A673 (cell line): Measurements from ENCODE around the gene KHDRBS1. TPM values are rescaled to one million over a fixed set of nuclear protein-coding genes. Genes with fewer than 3 reads are reported as not detected.
"Not testable (repeated sequence)": the region's sequence is repeated elsewhere in the genome, so short reads cannot be mapped to it uniquely, and the experiment has no call there.

Experiments used
- BruUV-seq: library from RNA; stranded (reverse); fragments of 400-500 nt; replicated peaks from 2 replicates; lab custom pipeline; 2021; lab: Mats Ljungman, UMichigan
- CTCF ChIA-PET: fragments of 300-600 bp; sonication (Branson Sonifier 250); formaldehyde crosslinking; loops from one replicate; lab custom pipeline; 2022; ENCODE audit warnings: antibody characterized with exemption; lab: Charles Lee
- POLR2A ChIA-PET: fragments of 300-600 bp; sonication (Branson Sonifier 250); formaldehyde crosslinking; loops from one replicate; lab custom pipeline; 2022; ENCODE audit warnings: antibody characterized with exemption; ENCODE audit not compliant: low non-redundant PET; lab: Charles Lee
- DNase-seq: peaks from one replicate; pipeline ENCODE4 v3.0.0-alpha.2; 2015; ENCODE audit warnings: low spot score
- H3K27ac ChIP-seq: fragments of 200-600 bp; sonication (generic); 2 replicates; pipeline ENCODE4 v1.5.1; 2016; ENCODE audit warnings: mixed run types, low read depth, mild to moderate bottlenecking, mixed read lengths, antibody characterized with exemption, low read length; ENCODE audit not compliant: poor library complexity, severe bottlenecking
- H3K27me3 ChIP-seq: fragments of 200-600 bp; sonication (generic); replicated peaks from 2 replicates; pipeline ENCODE4 v1.6.1; 2017; ENCODE audit warnings: mixed run types, low read depth, mild to moderate bottlenecking, mixed read lengths, antibody characterized with exemption, low read length; ENCODE audit not compliant: insufficient read depth, poor library complexity
- H3K36me3 ChIP-seq: fragments of 200-600 bp; sonication (generic); 2 replicates; pipeline ENCODE4 v1.6.1; 2016; ENCODE audit warnings: mixed run types, mild to moderate bottlenecking, mixed read lengths, antibody characterized with exemption, low read length; ENCODE audit not compliant: insufficient read depth, poor library complexity, severe bottlenecking
- H3K4me1 ChIP-seq: fragments of 200-600 bp; sonication (generic); 2 replicates; pipeline ENCODE4 v1.6.1; 2017; ENCODE audit warnings: mixed run types, mild to moderate bottlenecking, mixed read lengths, antibody characterized with exemption, low read length; ENCODE audit not compliant: insufficient read depth, poor library complexity, severe bottlenecking
- H3K4me3 ChIP-seq: fragments of 200-600 bp; sonication (generic); 2 replicates; pipeline ENCODE4 v1.5.1; 2016; ENCODE audit warnings: low read depth, mixed run types, mild to moderate bottlenecking, mixed read lengths, low read length; ENCODE audit not compliant: poor library complexity, severe bottlenecking
- H3K9me3 ChIP-seq: fragments of 200-600 bp; sonication (generic); 2 replicates; pipeline ENCODE4 v1.6.1; 2016; ENCODE audit warnings: mixed run types, low read depth, mild to moderate bottlenecking, mixed read lengths, antibody characterized with exemption, low read length; ENCODE audit not compliant: poor library complexity, severe bottlenecking
- EZH2 ChIP-seq: fragments of 200-600 bp; sonication (generic); IDR thresholded peaks from 2 replicates; pipeline ENCODE4 v1.6.1; 2017; ENCODE audit warnings: borderline replicate concordance, low read depth, mild to moderate bottlenecking, mixed read lengths, antibody characterized with exemption, low read length; ENCODE audit not compliant: poor library complexity, severe bottlenecking
- intact Hi-C: fragments of 100-400 bp; cut with micrococcal nuclease; formaldehyde crosslinking; loops from one replicate; pipeline ENCODE4 v1.10.0; 2022; ENCODE audit not compliant: unreplicated experiment
- total RNA-seq: library from RNA; stranded (reverse); gene quantifications from 2 replicates; pipeline ENCODE4 v1.2.3, GENCODE V29; 2021
- TF ChIP-seq, protein P1 (sequence below): fragments of 300-800, 200-600 bp; sonication (generic); conservative IDR thresholded peaks from 2 replicates; pipeline ENCODE4 v1.5.1; 2017; ENCODE audit warnings: low read depth, mild to moderate bottlenecking, antibody characterized with exemption, low read length, moderate library complexity, mixed read lengths

Gene KHDRBS1
- total RNA-seq, 1 experiment from 2014 or later, result 226 TPM

DNA sequence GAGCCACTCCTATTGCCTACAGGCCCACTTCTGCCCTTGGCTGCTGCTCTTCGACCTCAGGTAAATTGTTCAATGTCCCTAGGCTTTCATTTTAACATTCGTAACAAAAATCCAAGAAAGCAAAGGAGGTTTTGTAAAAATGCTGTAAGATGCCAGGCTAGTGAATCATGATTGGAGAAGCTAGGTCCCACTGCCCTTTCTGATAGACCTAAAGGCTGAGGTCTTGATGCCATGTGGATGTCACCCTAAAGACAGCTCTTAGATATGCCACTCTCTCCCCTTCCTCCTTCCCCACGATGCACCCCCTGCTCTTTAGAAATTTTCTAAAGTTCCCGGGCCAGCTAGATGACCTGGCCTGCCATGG lies 49.2 kb downstream of the KHDRBS1 start:
- no peaks in the 10 kb centered on the region for H3K9me3 ChIP-seq
- TF ChIP-seq, protein P1, sequence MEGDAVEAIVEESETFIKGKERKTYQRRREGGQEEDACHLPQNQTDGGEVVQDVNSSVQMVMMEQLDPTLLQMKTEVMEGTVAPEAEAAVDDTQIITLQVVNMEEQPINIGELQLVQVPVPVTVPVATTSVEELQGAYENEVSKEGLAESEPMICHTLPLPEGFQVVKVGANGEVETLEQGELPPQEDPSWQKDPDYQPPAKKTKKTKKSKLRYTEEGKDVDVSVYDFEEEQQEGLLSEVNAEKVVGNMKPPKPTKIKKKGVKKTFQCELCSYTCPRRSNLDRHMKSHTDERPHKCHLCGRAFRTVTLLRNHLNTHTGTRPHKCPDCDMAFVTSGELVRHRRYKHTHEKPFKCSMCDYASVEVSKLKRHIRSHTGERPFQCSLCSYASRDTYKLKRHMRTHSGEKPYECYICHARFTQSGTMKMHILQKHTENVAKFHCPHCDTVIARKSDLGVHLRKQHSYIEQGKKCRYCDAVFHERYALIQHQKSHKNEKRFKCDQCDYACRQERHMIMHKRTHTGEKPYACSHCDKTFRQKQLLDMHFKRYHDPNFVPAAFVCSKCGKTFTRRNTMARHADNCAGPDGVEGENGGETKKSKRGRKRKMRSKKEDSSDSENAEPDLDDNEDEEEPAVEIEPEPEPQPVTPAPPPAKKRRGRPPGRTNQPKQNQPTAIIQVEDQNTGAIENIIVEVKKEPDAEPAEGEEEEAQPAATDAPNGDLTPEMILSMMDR, result no peak
- TF ChIP-seq EZH2, result no peak
- no peak for DNase-seq
- H3K4me1 ChIP-seq, result peaks cover 38% of the 10 kb centered on the region
- intact Hi-C loops, result loop anchor here (10.0 kb wide), 1 partner anchor 98 kb away; no protein-coding TSS in a partner anchor
- peak overlapping the region; percentile 77 for H3K27ac ChIP-seq
- no TSS peak for BruUV-seq
- H3K27me3 ChIP-seq, result no peaks in the 10 kb centered on the region
- no peak overlapping the region for H3K4me3 ChIP-seq
- POLR2A ChIA-PET, result interaction anchor here (0.5 to 0.8 kb wide), 2 partner anchors 10 to 59 kb away, joined by 3 to 4 read pairs; partner anchors contain the start of gene TMEM39B
- CTCF ChIA-PET, result interaction anchor here (0.6 to 2.2 kb wide), 5 partner anchors 10 to 274 kb away, joined by 3 to 10 read pairs (median 8); partner anchors contain the start of gene TMEM39B
- peaks cover 38% of the 10 kb centered on the region for H3K36me3 ChIP-seq

DNA sequence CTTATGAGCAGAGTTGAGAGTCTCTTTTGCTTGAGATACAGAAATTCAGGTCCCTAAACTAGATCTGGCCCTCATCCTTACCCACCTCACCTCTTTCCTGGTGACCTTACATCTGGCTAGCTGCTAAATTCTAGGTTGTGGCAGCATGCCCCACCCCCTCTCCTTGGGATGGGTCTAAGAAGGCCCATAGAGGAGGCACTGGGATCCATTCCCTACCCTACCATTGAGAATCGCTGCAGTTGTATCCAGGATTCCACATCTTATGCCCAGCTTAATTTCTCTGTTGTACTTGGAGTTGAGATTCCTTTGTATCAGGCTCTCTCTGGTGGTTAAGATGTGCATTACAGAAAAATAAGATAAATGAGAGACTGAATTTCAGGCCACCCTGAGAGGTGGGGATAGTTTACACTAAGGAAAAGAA lies 49.6 kb downstream of the KHDRBS1 start:
- TF ChIP-seq, protein P1, result peak; percentile 72
- TF ChIP-seq EZH2, result no peak
- peak; percentile 87 for DNase-seq
- peaks cover 39% of the 10 kb centered on the region for H3K4me1 ChIP-seq
- no peak overlapping the region for H3K4me3 ChIP-seq
- BruUV-seq, result no TSS peak
- H3K27me3 ChIP-seq, result no peaks in the 10 kb centered on the region
- intact Hi-C loops, result loop anchor here (10.0 kb wide), 1 partner anchor 98 kb away; no protein-coding TSS in a partner anchor
- H3K27ac ChIP-seq, result peak overlapping the region; percentile 77
- H3K36me3 ChIP-seq, result peaks cover 34% of the 10 kb centered on the region
- POLR2A ChIA-PET, result interaction anchor here (0.5 to 0.8 kb wide), 2 partner anchors 9 to 59 kb away, joined by 3 to 4 read pairs; partner anchors contain the start of gene TMEM39B
- no peaks in the 10 kb centered on the region for H3K9me3 ChIP-seq
- CTCF ChIA-PET, result interaction anchor here (0.6 to 2.2 kb wide), 5 partner anchors 10 to 274 kb away, joined by 3 to 10 read pairs (median 8); partner anchors contain the start of gene TMEM39B

DNA sequence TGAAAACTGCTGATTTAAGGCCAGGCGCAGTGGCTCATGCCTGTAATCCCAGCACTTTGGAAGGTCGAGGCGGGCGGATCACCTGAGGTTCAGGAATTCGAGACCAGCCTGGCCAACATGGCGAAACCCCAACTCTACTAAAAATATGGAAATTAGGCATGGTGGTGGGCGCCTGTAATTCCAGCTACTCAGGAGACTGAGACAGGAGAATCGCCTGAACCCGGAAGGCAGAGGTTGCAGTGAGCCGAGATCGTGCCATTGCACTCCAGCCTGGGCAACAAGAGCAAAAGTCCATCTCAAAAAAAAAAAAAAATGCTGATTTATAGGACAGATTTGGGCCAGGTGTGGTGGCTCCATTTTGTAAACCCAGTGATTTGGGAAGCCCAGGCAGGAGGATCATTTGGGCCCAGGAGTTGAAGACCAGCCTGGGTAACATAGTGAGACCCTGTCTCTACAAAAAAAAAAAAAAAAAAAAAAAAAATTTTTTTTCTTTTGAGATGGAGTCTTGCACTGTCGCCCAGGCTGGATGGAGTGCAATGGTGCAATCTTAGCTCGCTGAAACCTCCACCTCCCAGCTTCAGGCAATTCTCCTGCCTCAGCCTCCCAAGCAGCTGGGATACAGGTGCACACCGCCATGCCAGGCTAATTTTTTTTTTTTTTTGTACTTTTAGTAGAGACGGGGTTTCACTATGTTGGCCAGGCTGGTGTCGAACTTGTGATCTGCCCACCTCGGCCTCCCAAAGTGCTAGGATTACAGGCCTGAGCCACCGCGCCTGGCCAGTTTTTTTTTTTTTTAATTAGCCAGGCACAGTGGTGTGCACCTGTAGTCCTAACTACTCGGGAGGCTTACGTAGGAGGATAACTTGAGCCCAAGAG lies 52.2 kb downstream of the KHDRBS1 start:
- H3K27me3 ChIP-seq, CTCF ChIA-PET, H3K36me3 ChIP-seq, H3K9me3 ChIP-seq, H3K4me3 ChIP-seq, BruUV-seq, DNase-seq: not testable (repeated sequence)
- Histone ChIP-seq H3K27ac (peak overlapping the region; percentile 59), H3K4me1 (peaks cover 49% of the 10 kb centered on the region)
- POLR2A ChIA-PET, result interaction anchor here (0.5 to 0.7 kb wide), 3 partner anchors 9 to 62 kb away, joined by 3 to 5 read pairs (median 4); no protein-coding TSS in a partner anchor
- intact Hi-C loops, result loop anchor here (10.0 kb wide), 1 partner anchor 101 kb away; no protein-coding TSS in a partner anchor
